Measurements from ENCODE around the gene MAMLD1.

The MAMLD1 gene

GRCh38 chrX:150463566-150463965, 100.4 kb downstream of the MAMLD1 start:
- H3K4me3 ChIP-seq (ENCODE audit: low read depth in 1 of 2, low read length in 2 of 2): no peak overlapping the region
- no peaks in the 10 kb centered on the region for H3K4me1 ChIP-seq (ENCODE audit: control insufficient read depth in 1 of 2, insufficient read depth in 2 of 2, low read length in 2 of 2)
- H3K9me3 ChIP-seq (ENCODE audit: control insufficient read depth in 1 of 2, low read length in 2 of 2): no peaks in the 10 kb centered on the region
- no peaks in the 10 kb centered on the region for H3K27me3 ChIP-seq (ENCODE audit: low read depth, low read length)
- no peaks in the 10 kb centered on the region for H3K36me3 ChIP-seq (ENCODE audit: control insufficient read depth in 1 of 2, insufficient read depth in 2 of 2, low read length in 2 of 2)
- no peak overlapping the region for H3K27ac ChIP-seq (ENCODE audit: low read length)

GRCh38 chrX:150464001-150464400, 100.9 kb downstream of the MAMLD1 start:
- H3K36me3 ChIP-seq (ENCODE audit: control insufficient read depth in 1 of 2, insufficient read depth in 2 of 2, low read length in 2 of 2): no peaks in the 10 kb centered on the region
- no peaks in the 10 kb centered on the region for H3K9me3 ChIP-seq (ENCODE audit: control insufficient read depth in 1 of 2, low read length in 2 of 2)
- H3K4me3 ChIP-seq (ENCODE audit: low read depth in 1 of 2, low read length in 2 of 2): no peak overlapping the region
- H3K27me3 ChIP-seq (ENCODE audit: low read depth, low read length): no peaks in the 10 kb centered on the region
- H3K4me1 ChIP-seq (ENCODE audit: control insufficient read depth in 1 of 2, insufficient read depth in 2 of 2, low read length in 2 of 2): no peaks in the 10 kb centered on the region
- H3K27ac ChIP-seq (ENCODE audit: low read length): no peak overlapping the region

- H3K27ac ChIP-seq (ENCODE audit: low read length): no peak overlapping the region
- H3K9me3 ChIP-seq (ENCODE audit: control insufficient read depth in 1 of 2, low read length in 2 of 2): no peaks in the 10 kb centered on the region
- H3K4me3 ChIP-seq (ENCODE audit: low read depth in 1 of 2, low read length in 2 of 2): no peak overlapping the region
- no peaks in the 10 kb centered on the region for H3K27me3 ChIP-seq (ENCODE audit: low read depth, low read length)
- no peaks in the 10 kb centered on the region for H3K36me3 ChIP-seq (ENCODE audit: control insufficient read depth in 1 of 2, insufficient read depth in 2 of 2, low read length in 2 of 2)
- no peaks in the 10 kb centered on the region for H3K4me1 ChIP-seq (ENCODE audit: control insufficient read depth in 1 of 2, insufficient read depth in 2 of 2, low read length in 2 of 2)
Measured at GRCh38 chrX:150465326-150465725, 102.2 kb downstream of the MAMLD1 start.

- no peaks in the 10 kb centered on the region for H3K36me3 ChIP-seq (ENCODE audit: control insufficient read depth in 1 of 2, insufficient read depth in 2 of 2, low read length in 2 of 2)
- H3K27ac ChIP-seq (ENCODE audit: low read length): no peak overlapping the region
- H3K27me3 ChIP-seq (ENCODE audit: low read depth, low read length): no peaks in the 10 kb centered on the region
Measured at GRCh38 chrX:150465881-150466775, 103.0 kb downstream of the MAMLD1 start.

GRCh38 chrX:150472306-150472705, 109.2 kb downstream of the MAMLD1 start:
- no peaks in the 10 kb centered on the region for H3K27me3 ChIP-seq (ENCODE audit: low read depth, low read length)

More at GRCh38 chrX:150465881-150466775, 103.0 kb downstream of the MAMLD1 start:
- H3K4me1 ChIP-seq (ENCODE audit: control insufficient read depth in 1 of 2, insufficient read depth in 2 of 2, low read length in 2 of 2): no peaks in the 10 kb centered on the region
- no peaks in the 10 kb centered on the region for H3K9me3 ChIP-seq (ENCODE audit: control insufficient read depth in 1 of 2, low read length in 2 of 2)
- no peak overlapping the region for H3K4me3 ChIP-seq (ENCODE audit: low read depth in 1 of 2, low read length in 2 of 2)

GRCh38 chrX:150473371-150473770, 110.3 kb downstream of the MAMLD1 start:
- Histone ChIP-seq H3K4me3 (ENCODE audit: low read depth in 1 of 2, low read length in 2 of 2) (no peak overlapping the region), H3K9me3 (ENCODE audit: control insufficient read depth in 1 of 2, low read length in 2 of 2) (no peaks in the 10 kb centered on the region), H3K36me3 (ENCODE audit: control insufficient read depth in 1 of 2, insufficient read depth in 2 of 2, low read length in 2 of 2) (no peaks in the 10 kb centered on the region), H3K4me1 (ENCODE audit: control insufficient read depth in 1 of 2, insufficient read depth in 2 of 2, low read length in 2 of 2) (peaks cover 0 to 5% of the 10 kb centered on the region in 2 donors), H3K27me3 (ENCODE audit: low read depth, low read length) (no peaks in the 10 kb centered on the region), H3K27ac (ENCODE audit: low read length) (no peak overlapping the region)

More at GRCh38 chrX:150472306-150472705, 109.2 kb downstream of the MAMLD1 start:
- H3K27ac ChIP-seq (ENCODE audit: low read length): no peak overlapping the region
- no peaks in the 10 kb centered on the region for H3K9me3 ChIP-seq (ENCODE audit: control insufficient read depth in 1 of 2, low read length in 2 of 2)
- peaks cover 0 to 5% of the 10 kb centered on the region in 2 donors for H3K4me1 ChIP-seq (ENCODE audit: control insufficient read depth in 1 of 2, insufficient read depth in 2 of 2, low read length in 2 of 2)
- no peak overlapping the region for H3K4me3 ChIP-seq (ENCODE audit: low read depth in 1 of 2, low read length in 2 of 2)
- H3K36me3 ChIP-seq (ENCODE audit: control insufficient read depth in 1 of 2, insufficient read depth in 2 of 2, low read length in 2 of 2): no peaks in the 10 kb centered on the region

GRCh38 chrX:150475461-150475860, 112.3 kb downstream of the MAMLD1 start:
- Histone ChIP-seq H3K27me3 (ENCODE audit: low read depth, low read length) (no peaks in the 10 kb centered on the region), H3K36me3 (ENCODE audit: control insufficient read depth in 1 of 2, insufficient read depth in 2 of 2, low read length in 2 of 2) (no peaks in the 10 kb centered on the region), H3K9me3 (ENCODE audit: control insufficient read depth in 1 of 2, low read length in 2 of 2) (no peaks in the 10 kb centered on the region), H3K4me1 (ENCODE audit: control insufficient read depth in 1 of 2, insufficient read depth in 2 of 2, low read length in 2 of 2) (peaks cover 0 to 5% of the 10 kb centered on the region in 2 donors), H3K4me3 (ENCODE audit: low read depth in 1 of 2, low read length in 2 of 2) (no peak overlapping the region), H3K27ac (ENCODE audit: low read length) (no peak overlapping the region)

- Histone ChIP-seq H3K4me3 (ENCODE audit: low read depth in 1 of 2, low read length in 2 of 2) (no peak overlapping the region), H3K4me1 (ENCODE audit: control insufficient read depth in 1 of 2, insufficient read depth in 2 of 2, low read length in 2 of 2) (peaks cover 0 to 5% of the 10 kb centered on the region in 2 donors), H3K36me3 (ENCODE audit: control insufficient read depth in 1 of 2, insufficient read depth in 2 of 2, low read length in 2 of 2) (no peaks in the 10 kb centered on the region), H3K27ac (ENCODE audit: low read length) (no peak overlapping the region), H3K9me3 (ENCODE audit: control insufficient read depth in 1 of 2, low read length in 2 of 2) (no peaks in the 10 kb centered on the region), H3K27me3 (ENCODE audit: low read depth, low read length) (no peaks in the 10 kb centered on the region)
Measured at GRCh38 chrX:150476164-150476699, 113.1 kb downstream of the MAMLD1 start.

GRCh38 chrX:150477371-150477770, 114.3 kb downstream of the MAMLD1 start:
- Histone ChIP-seq H3K27me3 (ENCODE audit: low read depth, low read length) (no peaks in the 10 kb centered on the region), H3K4me3 (ENCODE audit: low read depth in 1 of 2, low read length in 2 of 2) (no peak overlapping the region), H3K36me3 (ENCODE audit: control insufficient read depth in 1 of 2, insufficient read depth in 2 of 2, low read length in 2 of 2) (no peaks in the 10 kb centered on the region), H3K27ac (ENCODE audit: low read length) (no peak overlapping the region), H3K4me1 (ENCODE audit: control insufficient read depth in 1 of 2, insufficient read depth in 2 of 2, low read length in 2 of 2) (peaks cover 0 to 5% of the 10 kb centered on the region in 2 donors), H3K9me3 (ENCODE audit: control insufficient read depth in 1 of 2, low read length in 2 of 2) (no peaks in the 10 kb centered on the region)

GRCh38 chrX:150478496-150479492, 115.7 kb downstream of the MAMLD1 start:
- peak overlapping the region; percentile 31 for H3K27ac ChIP-seq (ENCODE audit: low read length)
- H3K36me3 ChIP-seq (ENCODE audit: control insufficient read depth in 1 of 2, insufficient read depth in 2 of 2, low read length in 2 of 2): no peaks in the 10 kb centered on the region
- H3K9me3 ChIP-seq (ENCODE audit: control insufficient read depth in 1 of 2, low read length in 2 of 2): no peaks in the 10 kb centered on the region
- no peak overlapping the region for H3K4me3 ChIP-seq (ENCODE audit: low read depth in 1 of 2, low read length in 2 of 2)
- peaks cover 0 to 5% of the 10 kb centered on the region in 2 donors for H3K4me1 ChIP-seq (ENCODE audit: control insufficient read depth in 1 of 2, insufficient read depth in 2 of 2, low read length in 2 of 2)
- H3K27me3 ChIP-seq (ENCODE audit: low read depth, low read length): no peaks in the 10 kb centered on the region

Data from muscle layer of duodenum (tissue), 2 donors.